IPS DF 19.7 (cell line): ENCODE results near the gene ULBP1.
"Not testable (repeated sequence)": the region's sequence is repeated elsewhere in the genome, so short reads cannot be mapped to it uniquely, and the experiment has no call there.

ENCODE experiments used
- DNase-seq: peaks from one replicate; pipeline ENCODE4 v3.0.0-alpha.2; 2013; ENCODE audit warnings: low read depth, low spot score

ULBP1 gene

GRCh38 chr6:150004783-150005717 lies 41.3 kb downstream of the ULBP1 start:
- DNase-seq = peak; percentile 79

GRCh38 chr6:150005761-150006651 lies 42.3 kb downstream of the ULBP1 start:
- no peak for DNase-seq

GRCh38 chr6:150006961-150007464 lies 43.3 kb downstream of the ULBP1 start:
- DNase-seq = no peak

GRCh38 chr6:150008588-150008987 lies 44.8 kb downstream of the ULBP1 start:
- no peak for DNase-seq

- DNase-seq = not testable (repeated sequence)
These were observed 49.4 kb downstream of the ULBP1 start for GRCh38 chr6:150012846-150013784.

- not testable (repeated sequence) for DNase-seq
These were observed 50.3 kb downstream of the ULBP1 start for GRCh38 chr6:150013785-150014622.

GRCh38 chr6:150014623-150015280 lies 51.0 kb downstream of the ULBP1 start:
- DNase-seq = not testable (repeated sequence)

GRCh38 chr6:150015281-150016001 lies 51.7 kb downstream of the ULBP1 start:
- not testable (repeated sequence) for DNase-seq

- DNase-seq = no peak
These were observed 52.8 kb downstream of the ULBP1 start for GRCh38 chr6:150016324-150017185.

- not testable (repeated sequence) for DNase-seq
These were observed 53.4 kb downstream of the ULBP1 start for GRCh38 chr6:150017186-150017521.

GRCh38 chr6:150018846-150019580 lies 55.3 kb downstream of the ULBP1 start:
- DNase-seq = no peak

- DNase-seq = not testable (repeated sequence)
These were observed 58.1 kb downstream of the ULBP1 start for GRCh38 chr6:150021870-150022269.
